GM12878 (cell line): ENCODE data around the gene LIX1L. TPM values are rescaled to one million over a fixed set of nuclear protein-coding genes. Genes with fewer than 3 reads are reported as not detected.

Source experiments
- ATAC-seq: fragments of 200-7000 bp; cut with Tn5 transposase; 3 replicates; pipeline ENCODE4 v1.9.1; 2020; ENCODE audit warnings: mild to moderate bottlenecking, moderate library complexity
- BruUV-seq: library from RNA; stranded (reverse); fragments of 400-500 nt; replicated peaks from 2 replicates; lab custom pipeline; 2021; lab: Mats Ljungman, UMichigan
- CTCF ChIA-PET: fragments of 300-600 bp; sonication (Branson Sonifier 250); formaldehyde crosslinking; extraction: SDS; loops from one replicate; lab custom pipeline; 2021; ENCODE audit warnings: inconsistent platforms; lab: Yijun Ruan, JAX
- POLR2A ChIA-PET: fragments of 350-600 bp; formaldehyde crosslinking; extraction: SDS; loops from one replicate; lab custom pipeline; 2021; ENCODE audit warnings: inconsistent platforms; lab: Charles Lee
- RAD21 ChIA-PET: fragments of 300-600 bp; sonication (Branson Sonifier 250); formaldehyde crosslinking; loops from one replicate; lab custom pipeline; 2023; ENCODE audit warnings: antibody characterized with exemption; ENCODE audit not compliant: unreplicated experiment; lab: Charles Lee
- SMC1A ChIA-PET: fragments of 300-600 bp; sonication (Branson Sonifier 250); formaldehyde crosslinking; loops from one replicate; lab custom pipeline; 2023; ENCODE audit not compliant: unreplicated experiment, uncharacterized antibody; lab: Charles Lee
- DNase-seq: peaks from one replicate; pipeline ENCODE4 v3.0.0-alpha.2; 2011; ENCODE audit warnings: low read depth, low spot score
- FAIRE-seq: peaks from 3 replicates; lab custom pipeline; 2011; peaks lifted over from hg19 to GRCh38; lab: Jason Lieb, UNC
- H2AFZ ChIP-seq: 2 replicates; pipeline ENCODE4 v1.6.0; 2011; ENCODE audit warnings: low read depth, low read length, control low read depth; ENCODE audit not compliant: control insufficient read depth
- H3K27ac ChIP-seq: 2 replicates; pipeline ENCODE4 v1.5.1; 2011; ENCODE audit warnings: control low read depth; ENCODE audit not compliant: control insufficient read depth, insufficient read depth
- H3K27me3 ChIP-seq, 2 experiments: replicated peaks in 1 of 2; 2 replicates each; pipeline versions ENCODE4 v1.6.0 to v1.6.1; 2011; ENCODE audit warnings: low read length in 1 of 2; ENCODE audit not compliant: control insufficient read depth in 2 of 2, insufficient read depth in 2 of 2
- H3K36me3 ChIP-seq, 2 experiments: 2 replicates each; pipeline ENCODE4 v1.5.1; 2011; ENCODE audit warnings: low read length in 1 of 2; ENCODE audit not compliant: control insufficient read depth in 2 of 2, insufficient read depth in 2 of 2
- H3K4me1 ChIP-seq: 2 replicates; pipeline ENCODE4 v1.6.1; 2011; ENCODE audit warnings: mild to moderate bottlenecking, low read length, moderate library complexity, mixed read lengths; ENCODE audit not compliant: control insufficient read depth, insufficient read depth
- H3K4me2 ChIP-seq: 2 replicates; pipeline ENCODE4 v1.6.0; 2011; ENCODE audit warnings: control low read depth; ENCODE audit not compliant: control insufficient read depth, insufficient read depth
- H3K4me3 ChIP-seq: fragments of 200-600 bp; sonication (generic); 2 replicates; pipeline ENCODE4 v1.5.1; 2016
- H3K79me2 ChIP-seq: 2 replicates; pipeline ENCODE4 v1.6.0; 2011; ENCODE audit warnings: low read length; ENCODE audit not compliant: control insufficient read depth, insufficient read depth
- H3K9ac ChIP-seq: 2 replicates; pipeline ENCODE4 v1.8.0; 2011; ENCODE audit warnings: low read length, control low read depth, mixed read lengths; ENCODE audit not compliant: control insufficient read depth, insufficient read depth
- H3K9me3 ChIP-seq: replicated peaks from 3 replicates; pipeline ENCODE4 v1.5.1; 2011; ENCODE audit warnings: mild to moderate bottlenecking, low read length; ENCODE audit not compliant: control insufficient read depth, insufficient read depth
- H4K20me1 ChIP-seq: 2 replicates; pipeline ENCODE4 v1.6.0; 2011; ENCODE audit not compliant: control insufficient read depth, insufficient read depth
- BRCA1 ChIP-seq: IDR thresholded peaks from 2 replicates; pipeline ENCODE4 v1.6.1; 2011; ENCODE audit warnings: low read depth, low read length, improper control_type of control experiment
- CBX3 ChIP-seq: fragments of 200-600 bp; sonication (generic); IDR thresholded peaks from 2 replicates; pipeline ENCODE4 v1.6.1; 2016; ENCODE audit warnings: low read depth, borderline replicate concordance
- CHD4 ChIP-seq: fragments of 200-600 bp; sonication (generic); IDR thresholded peaks from 2 replicates; pipeline ENCODE4 v1.6.1; 2016; ENCODE audit warnings: mild to moderate bottlenecking
- CREB1 ChIP-seq: IDR thresholded peaks from 2 replicates; pipeline ENCODE4 v1.6.1; 2012; ENCODE audit warnings: low read depth, mild to moderate bottlenecking, inconsistent platforms
- DPF2 ChIP-seq: fragments of 450-650 bp; IDR thresholded peaks from 2 replicates; pipeline ENCODE4 v1.6.1; 2017; ENCODE audit warnings: mild to moderate bottlenecking
- E2F8 ChIP-seq: fragments of 450-650 bp; IDR thresholded peaks from 2 replicates; pipeline ENCODE4 v1.6.1; 2018; ENCODE audit warnings: mild to moderate bottlenecking, low read depth, moderate library complexity; ENCODE audit not compliant: partially characterized antibody
- EP300 ChIP-seq, 2 experiments: fragments of 150-350 bp in 1 of 2; IDR thresholded peaks; 2 replicates each; pipeline ENCODE4 v1.6.1; 2011 to 2012; ENCODE audit warnings: low read depth in 2 of 2, low read length in 2 of 2, borderline replicate concordance in 1 of 2, improper control_type of control experiment in 1 of 2, inconsistent platforms in 1 of 2; ENCODE audit not compliant: control insufficient read depth in 1 of 2
- EZH2 ChIP-seq: IDR thresholded peaks from 2 replicates; pipeline ENCODE4 v1.6.1; 2012; ENCODE audit warnings: low read depth, mild to moderate bottlenecking, control low read depth, inconsistent platforms, low read length, borderline replicate concordance; ENCODE audit not compliant: control insufficient read depth
- IKZF1 ChIP-seq: fragments of 450-650 bp; conservative IDR thresholded peaks from 2 replicates; pipeline ENCODE4 v1.6.1; 2017; ENCODE audit warnings: antibody characterized with exemption, mild to moderate bottlenecking
- KAT2A ChIP-seq: conservative IDR thresholded peaks from 2 replicates; pipeline ENCODE4 v1.6.1; 2011; ENCODE audit warnings: low read depth, low read length; ENCODE audit not compliant: control insufficient read depth
- MAX ChIP-seq: IDR thresholded peaks from 2 replicates; pipeline ENCODE4 v1.6.1; 2012; ENCODE audit warnings: low read depth, low read length, improper control_type of control experiment
- MEF2B ChIP-seq: fragments of 450-650 bp; IDR thresholded peaks from 2 replicates; pipeline ENCODE4 v1.6.1; 2018; ENCODE audit warnings: mild to moderate bottlenecking, moderate library complexity; ENCODE audit not compliant: partially characterized antibody, poor library complexity, severe bottlenecking
- RUNX3 ChIP-seq: IDR thresholded peaks from 2 replicates; pipeline ENCODE4 v1.6.1; 2012; ENCODE audit warnings: low read length, inconsistent platforms
- SIN3A ChIP-seq: IDR thresholded peaks from 2 replicates; pipeline ENCODE4 v1.6.1; 2012; ENCODE audit warnings: low read depth, low read length, improper control_type of control experiment
- ZNF592 ChIP-seq: fragments of 450-650 bp; IDR thresholded peaks from 2 replicates; pipeline ENCODE4 v1.6.1; 2017; ENCODE audit warnings: mild to moderate bottlenecking, moderate library complexity
- WGBS: methylation state at CpG from one replicate; pipeline ENCODE4 v1.1.6; 2016; ENCODE audit warnings: low lambda C conversion rate; ENCODE audit not compliant: insufficient replicate concordance, insufficient coverage; ENCODE audit errors: missing lambda C conversion rate; 5-methylcytosine and 5-hydroxymethylcytosine counted together
- in situ Hi-C: fragments of 300-500 bp; cut with MboI; formaldehyde crosslinking; loops from 9 replicates; pipeline ENCODE4 v1.14.3; 2018; ENCODE audit warnings: mixed read lengths
- intact Hi-C: fragments of 100-400 bp; cut with micrococcal nuclease; formaldehyde crosslinking; loops from one replicate; pipeline ENCODE4 v1.14.2; 2022; ENCODE audit not compliant: unreplicated experiment
- polyA plus RNA-seq, 11 experiments: library from polyadenylated mRNA; depleted of rRNA in 4 of 11; unstranded in 6 of 11; stranded (reverse) in 5 of 11; fragments of >200 nt; fragmentation: Nextera tagmentation in 4 of 11; fragmentation: Illumina TruSeq in 1 of 11; extraction: Ambion mirVana in 4 of 11; extraction: Trizol in 1 of 11; gene quantifications; 1 replicate in 1 of 11; 2 replicates in 10 of 11; pipeline versions ENCODE4 v1.2.1 to v1.2.3, GENCODE V29; 2011 to 2016; ENCODE audit warnings: inconsistent platforms in 2 of 11, missing spikeins in 2 of 11, low read depth in 1 of 11
- total RNA-seq, 4 experiments: library from RNA; depleted of rRNA in 3 of 4; stranded (reverse); fragments of >200 nt in 3 of 4; fragmentation: Illumina TruSeq in 1 of 4; extraction: Trizol in 1 of 4; gene quantifications; 2 replicates each; pipeline versions ENCODE4 v1.2.1 to v1.2.3, GENCODE V29; 2013 to 2021

Gene LIX1L
- total and polyA plus RNA-seq, 10 of the 15 experiments (the other 5 are each of a cell fraction or from before 2014, with no cell fraction given) = 5.5 to 48.2 (median 15.3) TPM

- peak; percentile 16 for ATAC-seq
- TSS peak; percentile 73 for BruUV-seq
- H3K9ac ChIP-seq = peak overlapping the region; percentile 72
- ChIA-PET SMC1A (interaction anchor here (0.7 to 4.1 kb wide), 11 partner anchors 7 to 113 kb away, joined by 3 to 37 read pairs (median 5); partner anchors contain the start of genes ANKRD34A, PEX11B, POLR3GL and RBM8A), CTCF (interaction anchor here (0.8 to 4.1 kb wide), 10 partner anchors 8 to 112 kb away, joined by 3 to 27 read pairs (median 5); partner anchors contain the start of genes ANKRD34A, NUDT17, POLR3GL and RBM8A), RAD21 (interaction anchor here (1.0 to 4.7 kb wide), 5 partner anchors 21 to 65 kb away, joined by 3 to 47 read pairs (median 11); partner anchors contain the start of genes PEX11B and RBM8A), POLR2A (interaction anchor here (0.8 to 5.8 kb wide), 7 partner anchors 7 to 98 kb away, joined by 3 to 58 read pairs (median 14); partner anchors contain the start of genes ANKRD34A, PIAS3, POLR3GL and RBM8A)
- H3K4me3 ChIP-seq = peak overlapping the region; percentile 78
- peak overlapping the region; percentile 93 for H3K4me2 ChIP-seq
- no peaks in the 10 kb centered on the region for H4K20me1 ChIP-seq
- H2AFZ ChIP-seq = peak overlapping the region; percentile 77
- intact Hi-C loops = no loop called here
- in situ Hi-C loops = no loop called here
- no peaks in the 10 kb centered on the region for H3K9me3 ChIP-seq
- peaks cover 21% of the 10 kb centered on the region for H3K79me2 ChIP-seq
- peak overlapping the region; percentile 73 for H3K27ac ChIP-seq
- DNase-seq = no peak
- peak; percentile 59 for FAIRE-seq
- peaks cover 7% of the 10 kb centered on the region for H3K4me1 ChIP-seq
- WGBS = 0% methylated on average over 3 of the region's 3 CpGs
- no peaks in the 10 kb centered on the region; a peak in 1 of 4 replicates for H3K36me3 ChIP-seq
- H3K27me3 ChIP-seq = no peaks in the 10 kb centered on the region; a peak in 1 of 4 replicates
- TF ChIP-seq EP300 (IDR thresholded peaks at IDR 0.05; ENCODE audit: borderline replicate concordance in 1 of 2, control insufficient read depth in 1 of 2, low read depth in 2 of 2, low read length in 2 of 2) (no peak), IKZF1 (0 out of 2 replicates have a peak, but pooled peaks have one; percentile 2), MEF2B (peak; percentile 73), RUNX3 (no peak), ZNF592 (no peak), CREB1 (no peak), MAX (no peak), KAT2A (no peak), E2F8 (no peak), CHD4 (no peak), BRCA1 (no peak), SIN3A (no peak), CBX3 (no peak), EZH2 (no peak), DPF2 (no peak)
Observed at GRCh38 chr1:145956781-145957442, 905 bp downstream of the LIX1L start.
